Ovary (tissue), 9 donors: Measurements from ENCODE around the gene LSM8. TPM values are rescaled to one million over a fixed set of nuclear protein-coding genes. Genes with fewer than 3 reads are reported as not detected.

Source experiments
- DNase-seq, 5 donors: peaks; one replicate each; pipeline ENCODE4 v3.0.0-alpha.2; 2019 to 2020
- H3K27ac ChIP-seq, 2 donors: fragments of 200-600 bp; one replicate each; pipeline versions ENCODE4 v1.5.1 to v1.8.0; 2019 to 2022
- H3K27me3 ChIP-seq: fragments of 200-600 bp; one replicate; pipeline ENCODE4 v1.8.0; 2022
- H3K36me3 ChIP-seq: fragments of 200-600 bp; sonication (generic); one replicate; pipeline ENCODE4 v1.5.1; 2019
- H3K4me1 ChIP-seq: one replicate; pipeline ENCODE4 v1.8.1; 2013; ENCODE audit warnings: mild to moderate bottlenecking, moderate library complexity; ENCODE audit not compliant: insufficient read depth
- H3K4me3 ChIP-seq: fragments of 200-600 bp; sonication (generic); one replicate; pipeline ENCODE4 v1.5.1; 2017
- H3K9me3 ChIP-seq, 2 donors: fragments of 200-600 bp in 1 of 2; sonication (generic) in 1 of 2; one replicate each; pipeline versions ENCODE4 v1.5.1 to v1.8.1; 2013 to 2019; ENCODE audit warnings: mild to moderate bottlenecking in 1 of 2, moderate library complexity in 1 of 2
- EP300 ChIP-seq: sonication (generic); formaldehyde crosslinking; IDR thresholded peaks from one replicate; pipeline ENCODE4 v1.6.1; 2017; ENCODE audit warnings: antibody characterized with exemption
- POLR2A ChIP-seq: fragments of 450-650 bp; IDR thresholded peaks from one replicate; pipeline ENCODE4 v1.6.1; 2017; ENCODE audit warnings: antibody characterized with exemption, mild to moderate bottlenecking, moderate library complexity
- WGBS, 3 donors: extraction: QIAGEN DNeasy Blood & Tissue Kit in 1 of 3; methylation state at CpG; one replicate each; pipeline versions ENCODE4 v1.1.5 to v1.1.7; 2013 to 2017; 5-methylcytosine and 5-hydroxymethylcytosine counted together
- intact Hi-C, 4 donors: fragments of 100-400 bp; cut with DNase I; formaldehyde crosslinking; loops; one replicate each; pipeline versions ENCODE4 v1.11.0 to v1.15.1; 2022 to 2023
- polyA plus RNA-seq, 2 donors: library from polyadenylated mRNA; stranded (reverse); fragments of 200-250 nt in 1 of 2; fragments of 350-450 nt in 1 of 2; fragmentation: Illumina TruSeq in 1 of 2; extraction: RNeasy Lipid Tissue Mini Kit (QIAGEN cat#74804) in 1 of 2; gene quantifications; one replicate each; pipeline ENCODE4 v1.2.3, GENCODE V29; 2013 to 2014
- total RNA-seq, 7 donors: library from RNA; depleted of rRNA in 2 of 7; stranded (reverse); fragments of >200 nt in 2 of 7; fragmentation: NEBNext Ultra II Directional in 3 of 7; extraction: Animal tissue kit (Norgen Biotek cat#: 25700) in 3 of 7; gene quantifications; one replicate each; pipeline versions ENCODE4 v1.1.0 to v1.2.4, GENCODE V29; 2016 to 2023
- TF ChIP-seq, protein P1 (sequence below), 3 donors: fragments of 450-650 bp in 2 of 3; fragments of 200-600 bp in 1 of 3; IDR thresholded peaks; one replicate each; pipeline versions ENCODE4 v1.5.1 to v1.8.0; 2016 to 2022; ENCODE audit warnings: antibody characterized with exemption in 3 of 3, mild to moderate bottlenecking in 1 of 3
- donor health status: DM: no; HTN: no; CAD: no; lungs with moderate emphysema.
- donor health status: DM: no; HTN: no; CAD: no.
- donor health status: Bipolar disorder and iron deficiency.
- donor health status: DM: yes; HTN: yes; CAD: no.
- donor health status: DM: no; HTN: no; CAD: no.
- donor health status: DM: yes; HTN: yes; CAD: no.

Gene LSM8
- total and polyA plus RNA-seq, 9 donors = 16.8 to 31.4 (median 22.9) TPM

DNA sequence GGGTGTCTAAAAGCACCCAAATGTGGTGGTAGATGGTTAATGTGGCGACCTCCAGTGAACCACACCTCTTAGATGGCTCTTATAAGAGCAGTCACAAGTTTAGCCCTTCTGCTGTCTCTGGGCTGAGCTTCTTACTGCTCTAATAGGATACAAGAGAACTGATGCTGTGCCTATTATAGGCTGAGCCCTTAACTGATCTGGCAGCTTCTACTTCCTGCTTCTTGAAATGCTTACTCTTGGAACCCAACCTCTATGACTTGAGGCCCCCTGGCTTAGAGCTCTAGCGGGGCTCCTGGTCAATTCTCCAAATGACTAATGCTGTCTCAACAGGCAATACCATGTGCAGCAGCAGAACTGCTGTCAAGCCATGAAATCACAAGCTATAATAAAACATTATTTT lies 35.0 kb upstream of the LSM8 start:
- no peak overlapping the region for H3K4me3 ChIP-seq
- H3K36me3 ChIP-seq = no peaks in the 10 kb centered on the region
- intact Hi-C loops = no loop called here
- H3K27ac ChIP-seq = no peak overlapping the region
- no peaks in the 10 kb centered on the region for H3K4me1 ChIP-seq
- DNase-seq = no peak
- no peak for TF ChIP-seq EP300
- TF ChIP-seq, protein P1, sequence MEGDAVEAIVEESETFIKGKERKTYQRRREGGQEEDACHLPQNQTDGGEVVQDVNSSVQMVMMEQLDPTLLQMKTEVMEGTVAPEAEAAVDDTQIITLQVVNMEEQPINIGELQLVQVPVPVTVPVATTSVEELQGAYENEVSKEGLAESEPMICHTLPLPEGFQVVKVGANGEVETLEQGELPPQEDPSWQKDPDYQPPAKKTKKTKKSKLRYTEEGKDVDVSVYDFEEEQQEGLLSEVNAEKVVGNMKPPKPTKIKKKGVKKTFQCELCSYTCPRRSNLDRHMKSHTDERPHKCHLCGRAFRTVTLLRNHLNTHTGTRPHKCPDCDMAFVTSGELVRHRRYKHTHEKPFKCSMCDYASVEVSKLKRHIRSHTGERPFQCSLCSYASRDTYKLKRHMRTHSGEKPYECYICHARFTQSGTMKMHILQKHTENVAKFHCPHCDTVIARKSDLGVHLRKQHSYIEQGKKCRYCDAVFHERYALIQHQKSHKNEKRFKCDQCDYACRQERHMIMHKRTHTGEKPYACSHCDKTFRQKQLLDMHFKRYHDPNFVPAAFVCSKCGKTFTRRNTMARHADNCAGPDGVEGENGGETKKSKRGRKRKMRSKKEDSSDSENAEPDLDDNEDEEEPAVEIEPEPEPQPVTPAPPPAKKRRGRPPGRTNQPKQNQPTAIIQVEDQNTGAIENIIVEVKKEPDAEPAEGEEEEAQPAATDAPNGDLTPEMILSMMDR (IDR thresholded peaks at IDR 0.05) = no peak
- no peak for TF ChIP-seq POLR2A
- H3K9me3 ChIP-seq = no peaks in the 10 kb centered on the region
- H3K27me3 ChIP-seq = no peaks in the 10 kb centered on the region
- 77 to 79% (median 78%) methylated on average over 2 of the region's 2 CpGs for WGBS, 3 donors

DNA sequence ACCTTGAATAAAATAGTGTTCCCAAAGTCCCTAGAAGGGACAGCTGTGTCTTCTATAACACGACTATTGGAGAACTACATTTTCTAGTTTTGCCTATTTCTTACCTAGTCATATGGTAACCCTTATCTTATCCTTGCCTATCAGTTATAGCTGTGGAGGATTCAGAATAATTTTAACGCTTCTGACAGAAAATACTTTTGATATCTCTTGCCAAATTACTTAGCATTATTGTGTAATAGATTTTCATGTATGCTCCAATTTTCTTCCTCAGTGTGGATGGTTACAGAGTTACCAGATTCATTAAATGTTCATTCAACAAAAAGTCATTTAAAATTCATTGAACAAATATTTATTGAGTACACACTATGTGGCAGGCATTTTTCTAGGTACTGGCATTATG lies 34.6 kb upstream of the LSM8 start:
- Histone ChIP-seq H3K9me3 (no peaks in the 10 kb centered on the region), H3K4me3 (no peak overlapping the region), H3K27ac (no peak overlapping the region), H3K36me3 (no peaks in the 10 kb centered on the region), H3K27me3 (no peaks in the 10 kb centered on the region), H3K4me1 (no peaks in the 10 kb centered on the region)
- TF ChIP-seq, protein P1 (IDR thresholded peaks at IDR 0.05) = no peak
- TF ChIP-seq EP300 (no peak), POLR2A (no peak)
- intact Hi-C loops = no loop called here
- 71 to 78% (median 75%) methylated on average over 2 of the region's 2 CpGs for WGBS, 3 donors
- DNase-seq = no peak

GRCh38 chr7:118151671-118152070 lies 32.3 kb upstream of the LSM8 start:
- intact Hi-C loops = no loop called here
- TF ChIP-seq, protein P1 (IDR thresholded peaks at IDR 0.05) = no peak
- TF ChIP-seq POLR2A (no peak), EP300 (no peak)
- DNase-seq = no peak
- Histone ChIP-seq H3K4me3 (no peak overlapping the region), H3K27ac (no peak overlapping the region), H3K4me1 (no peaks in the 10 kb centered on the region), H3K9me3 (no peaks in the 10 kb centered on the region), H3K36me3 (no peaks in the 10 kb centered on the region), H3K27me3 (no peaks in the 10 kb centered on the region)
- WGBS, 3 donors = 73 to 91% (median 77%) methylated on average over 2 of the region's 2 CpGs

DNA sequence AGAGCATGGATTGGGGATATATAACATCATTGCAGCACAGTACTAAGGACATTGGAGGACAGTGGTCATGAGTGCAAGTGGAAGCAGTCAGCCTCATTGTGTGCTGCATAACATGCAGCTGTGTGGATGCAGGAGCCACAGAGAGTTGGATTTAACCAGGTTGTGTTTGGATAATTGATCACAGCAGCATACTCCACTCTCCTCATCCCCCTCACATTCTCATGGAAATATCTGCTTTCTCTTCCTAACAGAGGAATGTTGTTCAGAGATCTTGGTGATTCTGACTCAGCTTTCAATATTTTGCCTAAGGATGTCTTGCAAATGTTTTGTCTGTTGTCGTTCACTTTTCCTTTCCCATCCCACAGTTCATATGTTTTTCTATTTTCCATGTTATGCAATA lies 31.8 kb upstream of the LSM8 start:
- TF ChIP-seq EP300 (no peak), POLR2A (no peak)
- TF ChIP-seq, protein P1 (IDR thresholded peaks at IDR 0.05) = no peak

GRCh38 chr7:118152654-118153053 lies 31.3 kb upstream of the LSM8 start:
- no peaks in the 10 kb centered on the region for H3K36me3 ChIP-seq
- H3K9me3 ChIP-seq = no peaks in the 10 kb centered on the region
- DNase-seq = no peak
- H3K4me1 ChIP-seq = no peaks in the 10 kb centered on the region
- no peak overlapping the region for H3K4me3 ChIP-seq
- H3K27me3 ChIP-seq = no peaks in the 10 kb centered on the region
- intact Hi-C loops = no loop called here
- no peak overlapping the region for H3K27ac ChIP-seq
- TF ChIP-seq EP300 = no peak
- TF ChIP-seq, protein P1 (IDR thresholded peaks at IDR 0.05) = no peak
- TF ChIP-seq POLR2A = no peak

More for the DNA sequence above, 31.8 kb upstream of the LSM8 start:
- H3K4me1 ChIP-seq = no peaks in the 10 kb centered on the region
- no peaks in the 10 kb centered on the region for H3K36me3 ChIP-seq
- no peaks in the 10 kb centered on the region for H3K9me3 ChIP-seq
- H3K27ac ChIP-seq = no peak overlapping the region
- DNase-seq = no peak
- no peak overlapping the region for H3K4me3 ChIP-seq
- H3K27me3 ChIP-seq = no peaks in the 10 kb centered on the region
- WGBS, 3 donors = 16 to 39% (median 30%) methylated on average over 1 of the region's 1 CpG
- intact Hi-C loops = no loop called here
